Transverse colon (tissue), 3 donors: Measurements from ENCODE around the gene FOXP1.

Source experiments
- CTCF ChIP-seq, 5 experiments: fragments of 200-600 bp in 3 of 5; fragments of 450-650 bp in 2 of 5; sonication (generic) in 3 of 5; IDR thresholded peaks; 1 replicate in 2 of 5; 2 replicates in 3 of 5; pipeline ENCODE4 v1.5.1; 2016 to 2017; ENCODE audit warnings: antibody characterized with exemption in 5 of 5, inconsistent platforms in 3 of 5, mild to moderate bottlenecking in 2 of 5, moderate library complexity in 1 of 5
- POLR2A ChIP-seq: fragments of 450-650 bp; IDR thresholded peaks from one replicate; pipeline ENCODE4 v1.6.1; 2016; ENCODE audit warnings: antibody characterized with exemption, mild to moderate bottlenecking, moderate library complexity

GRCh38 chr3:71415681-71416122 lies 167.8 kb downstream of the FOXP1 start:
- no peak for TF ChIP-seq CTCF (IDR thresholded peaks at IDR 0.05)
- TF ChIP-seq POLR2A: no peak
